HEK293 (cell line): ENCODE data around the gene CPEB3.

ENCODE experiments used
- CTCF ChIP-seq: fragments of 450-650 bp; formaldehyde crosslinking; IDR thresholded peaks from 2 replicates; pipeline ENCODE4 v1.5.1; 2016; ENCODE audit warnings: missing biosample characterization, missing genetic modification characterization
- REPIN1 ChIP-seq: fragments of 450-650 bp; formaldehyde crosslinking; IDR thresholded peaks from 2 replicates; pipeline ENCODE4 v1.5.1; 2017; ENCODE audit warnings: missing biosample characterization, missing genetic modification characterization, low read depth
- REST ChIP-seq: fragments of 450-650 bp; formaldehyde crosslinking; IDR thresholded peaks from 2 replicates; pipeline ENCODE4 v1.5.1; 2016; ENCODE audit warnings: missing biosample characterization, missing genetic modification characterization

- TF ChIP-seq REPIN1 (tag by site-specific recombination), result no peak
- TF ChIP-seq CTCF (tag by site-specific recombination), result no peak
- TF ChIP-seq REST (tag by site-specific recombination), result no peak
These were observed 195.9 kb downstream of the CPEB3 start for GRCh38 chr10:92094960-92095359.
